HepG2 (cell line): ENCODE results near the gene SMCO4. TPM values are rescaled to one million over a fixed set of nuclear protein-coding genes. Genes with fewer than 3 reads are reported as not detected.

Source experiments
- CCDC6 ChIP-seq: sonication (generic); formaldehyde crosslinking; IDR thresholded peaks from 2 replicates; pipeline ENCODE4 v1.8.1; 2022; ENCODE audit warnings: mild to moderate bottlenecking, missing genetic modification reagents, moderate library complexity
- DMAP1 ChIP-seq: IDR thresholded peaks from 2 replicates; pipeline ENCODE4 v1.6.1; 2016
- EP300 ChIP-seq, 3 experiments: sonication (generic) in 1 of 3; formaldehyde crosslinking in 1 of 3; IDR thresholded peaks; 2 replicates each; pipeline versions ENCODE4 v1.5.1 to v1.6.1; 2011 to 2020; ENCODE audit warnings: low read depth in 2 of 3, low read length in 2 of 3, borderline replicate concordance in 1 of 3, improper control_type of control experiment in 1 of 3, mild to moderate bottlenecking in 1 of 3, missing genetic modification reagents in 1 of 3, moderate library complexity in 1 of 3
- HMG20A ChIP-seq: IDR thresholded peaks from 2 replicates; pipeline ENCODE4 v1.6.1; 2016; ENCODE audit warnings: borderline replicate concordance
- HNF4A ChIP-seq: sonication (generic); formaldehyde crosslinking; IDR thresholded peaks from 2 replicates; pipeline ENCODE4 v1.4.0; 2020; ENCODE audit warnings: missing genetic modification reagents
- HOXA5 ChIP-seq: sonication (generic); formaldehyde crosslinking; IDR thresholded peaks from 2 replicates; pipeline ENCODE4 v1.4.0; 2020; ENCODE audit warnings: missing genetic modification reagents
- PLRG1 ChIP-seq: fragments of 450-650 bp; conservative IDR thresholded peaks from 2 replicates; pipeline ENCODE4 v1.6.1; 2016
- ZFP36 ChIP-seq: fragments of 150-350 bp; IDR thresholded peaks from 2 replicates; pipeline ENCODE4 v1.6.1; 2018; ENCODE audit warnings: borderline replicate concordance, low read length, low read depth; ENCODE audit not compliant: partially characterized antibody
- ZKSCAN1 ChIP-seq: fragments of 150-350 bp; IDR thresholded peaks from 2 replicates; pipeline ENCODE4 v1.6.1; 2014; ENCODE audit warnings: low read length
- ZNF207 ChIP-seq: fragments of 450-650 bp; IDR thresholded peaks from 2 replicates; pipeline ENCODE4 v1.6.1; 2016; ENCODE audit warnings: antibody characterized with exemption, borderline replicate concordance
- ZNF672 ChIP-seq: sonication (generic); formaldehyde crosslinking; IDR thresholded peaks from 2 replicates; pipeline ENCODE4 v1.8.1; 2022; ENCODE audit warnings: missing genetic modification reagents
- polyA plus RNA-seq, 8 experiments: library from polyadenylated mRNA; depleted of rRNA in 3 of 8; stranded (reverse) in 7 of 8; unstranded in 1 of 8; fragments of >200 nt; fragmentation: Illumina TruSeq in 4 of 8; extraction: Trizol in 4 of 8; gene quantifications; 2 replicates each; pipeline versions ENCODE4 v1.2.1 to v1.2.3, GENCODE V29; 2011 to 2016; ENCODE audit warnings: low read depth in 4 of 8, missing spikeins in 1 of 8, mixed read lengths in 1 of 8; ENCODE audit not compliant: insufficient read depth in 1 of 8
- total RNA-seq, 5 experiments: library from RNA; depleted of rRNA; stranded (reverse); fragments of >200 nt; fragmentation: Illumina TruSeq; extraction: Trizol; gene quantifications; 2 replicates each; pipeline ENCODE4 v1.2.3, GENCODE V29; 2016; ENCODE audit warnings: low read depth in 1 of 5
- TF ChIP-seq, protein P1 (sequence below): IDR thresholded peaks from 2 replicates; pipeline ENCODE4 v1.6.1; 2016; ENCODE audit warnings: low read depth, missing genetic modification reagents, missing compliant biosample characterization
- TF ChIP-seq, protein P2 (sequence below): sonication (generic); formaldehyde crosslinking; IDR thresholded peaks from 2 replicates; pipeline ENCODE4 v1.8.0; 2022; ENCODE audit warnings: missing genetic modification reagents, mild to moderate bottlenecking, borderline replicate concordance
- TF ChIP-seq, protein P3 (sequence below): sonication (generic); formaldehyde crosslinking; IDR thresholded peaks from one replicate; pipeline ENCODE4 v1.5.1; 2020; ENCODE audit warnings: mild to moderate bottlenecking, missing genetic modification reagents; ENCODE audit errors: not compliant biosample characterization

The SMCO4 gene
- total and polyA plus RNA-seq, 2 of the 13 experiments (the other 11 are each of a cell fraction or from before 2014, with no cell fraction given) = 10.6 to 28.5 TPM

DNA sequence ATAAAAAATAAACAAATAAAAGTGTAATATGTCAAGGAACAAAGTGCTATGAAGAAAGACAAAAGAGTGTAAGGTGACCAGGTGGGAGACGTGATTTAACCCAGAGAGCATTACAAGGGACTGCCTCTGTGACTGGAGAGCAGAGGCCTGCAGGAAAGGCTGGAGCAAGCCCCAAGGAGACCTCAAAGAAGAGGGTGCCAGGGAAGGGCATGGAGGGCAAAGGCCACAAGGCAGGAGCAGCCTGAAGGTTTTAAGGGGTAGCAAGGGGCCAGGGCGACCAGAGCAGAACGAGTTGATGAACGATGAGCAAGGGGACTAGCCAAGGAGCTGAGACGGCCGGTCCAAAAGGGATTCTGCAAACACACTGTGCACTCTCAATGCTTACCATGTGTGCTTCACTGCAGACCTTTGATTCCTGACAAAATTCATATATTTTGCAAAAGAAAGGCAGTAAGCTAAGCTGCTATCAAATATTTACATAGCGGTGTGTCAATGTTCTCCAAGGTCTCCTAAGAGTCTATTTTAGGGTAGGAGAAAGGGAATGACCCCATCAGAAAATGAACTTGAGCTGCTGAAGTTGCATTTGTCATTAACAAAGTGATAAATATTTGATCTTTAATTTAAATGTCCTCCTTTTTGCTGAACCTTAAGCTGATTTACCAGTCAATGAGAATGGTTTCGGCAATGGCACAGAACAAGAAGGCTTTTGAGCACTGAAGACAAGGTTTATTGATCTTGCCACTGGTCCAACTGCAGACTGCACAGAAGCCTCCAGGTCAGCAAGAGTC is 50.5 kb downstream of the SMCO4 start (continued):
- TF ChIP-seq EP300 (IDR thresholded peaks at IDR 0.05; ENCODE audit: low read depth in 2 of 2, low read length in 2 of 2) (peak in 1 of 2 experiments; percentile 82; a peak in 2 of 4 replicates), EP300 (CRISPR knock-in tag; IDR thresholded peaks at IDR 0.05; ENCODE audit: borderline replicate concordance) (no peak; the same call in 1 of the 2 replicates), HOXA5 (0 out of 2 replicates have a peak, but pooled peaks have one; percentile 1), ZNF672 (CRISPR knock-in tag) (no peak), HMG20A (CRISPR knock-in tag) (peak; percentile 55; the same call in 1 of the 2 replicates), ZFP36 (no peak), DMAP1 (peak; percentile 19; the same call in 1 of the 2 replicates), HNF4A (CRISPR knock-in tag) (peak; percentile 76), CCDC6 (CRISPR knock-in tag) (no peak), ZNF207 (no peak), ZKSCAN1 (peak; percentile 75), PLRG1 (no peak)
- TF ChIP-seq, protein P1, sequence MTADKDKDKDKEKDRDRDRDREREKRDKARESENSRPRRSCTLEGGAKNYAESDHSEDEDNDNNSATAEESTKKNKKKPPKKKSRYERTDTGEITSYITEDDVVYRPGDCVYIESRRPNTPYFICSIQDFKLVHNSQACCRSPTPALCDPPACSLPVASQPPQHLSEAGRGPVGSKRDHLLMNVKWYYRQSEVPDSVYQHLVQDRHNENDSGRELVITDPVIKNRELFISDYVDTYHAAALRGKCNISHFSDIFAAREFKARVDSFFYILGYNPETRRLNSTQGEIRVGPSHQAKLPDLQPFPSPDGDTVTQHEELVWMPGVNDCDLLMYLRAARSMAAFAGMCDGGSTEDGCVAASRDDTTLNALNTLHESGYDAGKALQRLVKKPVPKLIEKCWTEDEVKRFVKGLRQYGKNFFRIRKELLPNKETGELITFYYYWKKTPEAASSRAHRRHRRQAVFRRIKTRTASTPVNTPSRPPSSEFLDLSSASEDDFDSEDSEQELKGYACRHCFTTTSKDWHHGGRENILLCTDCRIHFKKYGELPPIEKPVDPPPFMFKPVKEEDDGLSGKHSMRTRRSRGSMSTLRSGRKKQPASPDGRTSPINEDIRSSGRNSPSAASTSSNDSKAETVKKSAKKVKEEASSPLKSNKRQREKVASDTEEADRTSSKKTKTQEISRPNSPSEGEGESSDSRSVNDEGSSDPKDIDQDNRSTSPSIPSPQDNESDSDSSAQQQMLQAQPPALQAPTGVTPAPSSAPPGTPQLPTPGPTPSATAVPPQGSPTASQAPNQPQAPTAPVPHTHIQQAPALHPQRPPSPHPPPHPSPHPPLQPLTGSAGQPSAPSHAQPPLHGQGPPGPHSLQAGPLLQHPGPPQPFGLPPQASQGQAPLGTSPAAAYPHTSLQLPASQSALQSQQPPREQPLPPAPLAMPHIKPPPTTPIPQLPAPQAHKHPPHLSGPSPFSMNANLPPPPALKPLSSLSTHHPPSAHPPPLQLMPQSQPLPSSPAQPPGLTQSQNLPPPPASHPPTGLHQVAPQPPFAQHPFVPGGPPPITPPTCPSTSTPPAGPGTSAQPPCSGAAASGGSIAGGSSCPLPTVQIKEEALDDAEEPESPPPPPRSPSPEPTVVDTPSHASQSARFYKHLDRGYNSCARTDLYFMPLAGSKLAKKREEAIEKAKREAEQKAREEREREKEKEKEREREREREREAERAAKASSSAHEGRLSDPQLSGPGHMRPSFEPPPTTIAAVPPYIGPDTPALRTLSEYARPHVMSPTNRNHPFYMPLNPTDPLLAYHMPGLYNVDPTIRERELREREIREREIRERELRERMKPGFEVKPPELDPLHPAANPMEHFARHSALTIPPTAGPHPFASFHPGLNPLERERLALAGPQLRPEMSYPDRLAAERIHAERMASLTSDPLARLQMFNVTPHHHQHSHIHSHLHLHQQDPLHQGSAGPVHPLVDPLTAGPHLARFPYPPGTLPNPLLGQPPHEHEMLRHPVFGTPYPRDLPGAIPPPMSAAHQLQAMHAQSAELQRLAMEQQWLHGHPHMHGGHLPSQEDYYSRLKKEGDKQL = peak; percentile 74
- TF ChIP-seq, protein P2, sequence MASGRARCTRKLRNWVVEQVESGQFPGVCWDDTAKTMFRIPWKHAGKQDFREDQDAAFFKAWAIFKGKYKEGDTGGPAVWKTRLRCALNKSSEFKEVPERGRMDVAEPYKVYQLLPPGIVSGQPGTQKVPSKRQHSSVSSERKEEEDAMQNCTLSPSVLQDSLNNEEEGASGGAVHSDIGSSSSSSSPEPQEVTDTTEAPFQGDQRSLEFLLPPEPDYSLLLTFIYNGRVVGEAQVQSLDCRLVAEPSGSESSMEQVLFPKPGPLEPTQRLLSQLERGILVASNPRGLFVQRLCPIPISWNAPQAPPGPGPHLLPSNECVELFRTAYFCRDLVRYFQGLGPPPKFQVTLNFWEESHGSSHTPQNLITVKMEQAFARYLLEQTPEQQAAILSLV (CRISPR knock-in tag) = 0 out of 2 replicates have a peak, but pooled peaks have one; percentile 9
- TF ChIP-seq, protein P3, sequence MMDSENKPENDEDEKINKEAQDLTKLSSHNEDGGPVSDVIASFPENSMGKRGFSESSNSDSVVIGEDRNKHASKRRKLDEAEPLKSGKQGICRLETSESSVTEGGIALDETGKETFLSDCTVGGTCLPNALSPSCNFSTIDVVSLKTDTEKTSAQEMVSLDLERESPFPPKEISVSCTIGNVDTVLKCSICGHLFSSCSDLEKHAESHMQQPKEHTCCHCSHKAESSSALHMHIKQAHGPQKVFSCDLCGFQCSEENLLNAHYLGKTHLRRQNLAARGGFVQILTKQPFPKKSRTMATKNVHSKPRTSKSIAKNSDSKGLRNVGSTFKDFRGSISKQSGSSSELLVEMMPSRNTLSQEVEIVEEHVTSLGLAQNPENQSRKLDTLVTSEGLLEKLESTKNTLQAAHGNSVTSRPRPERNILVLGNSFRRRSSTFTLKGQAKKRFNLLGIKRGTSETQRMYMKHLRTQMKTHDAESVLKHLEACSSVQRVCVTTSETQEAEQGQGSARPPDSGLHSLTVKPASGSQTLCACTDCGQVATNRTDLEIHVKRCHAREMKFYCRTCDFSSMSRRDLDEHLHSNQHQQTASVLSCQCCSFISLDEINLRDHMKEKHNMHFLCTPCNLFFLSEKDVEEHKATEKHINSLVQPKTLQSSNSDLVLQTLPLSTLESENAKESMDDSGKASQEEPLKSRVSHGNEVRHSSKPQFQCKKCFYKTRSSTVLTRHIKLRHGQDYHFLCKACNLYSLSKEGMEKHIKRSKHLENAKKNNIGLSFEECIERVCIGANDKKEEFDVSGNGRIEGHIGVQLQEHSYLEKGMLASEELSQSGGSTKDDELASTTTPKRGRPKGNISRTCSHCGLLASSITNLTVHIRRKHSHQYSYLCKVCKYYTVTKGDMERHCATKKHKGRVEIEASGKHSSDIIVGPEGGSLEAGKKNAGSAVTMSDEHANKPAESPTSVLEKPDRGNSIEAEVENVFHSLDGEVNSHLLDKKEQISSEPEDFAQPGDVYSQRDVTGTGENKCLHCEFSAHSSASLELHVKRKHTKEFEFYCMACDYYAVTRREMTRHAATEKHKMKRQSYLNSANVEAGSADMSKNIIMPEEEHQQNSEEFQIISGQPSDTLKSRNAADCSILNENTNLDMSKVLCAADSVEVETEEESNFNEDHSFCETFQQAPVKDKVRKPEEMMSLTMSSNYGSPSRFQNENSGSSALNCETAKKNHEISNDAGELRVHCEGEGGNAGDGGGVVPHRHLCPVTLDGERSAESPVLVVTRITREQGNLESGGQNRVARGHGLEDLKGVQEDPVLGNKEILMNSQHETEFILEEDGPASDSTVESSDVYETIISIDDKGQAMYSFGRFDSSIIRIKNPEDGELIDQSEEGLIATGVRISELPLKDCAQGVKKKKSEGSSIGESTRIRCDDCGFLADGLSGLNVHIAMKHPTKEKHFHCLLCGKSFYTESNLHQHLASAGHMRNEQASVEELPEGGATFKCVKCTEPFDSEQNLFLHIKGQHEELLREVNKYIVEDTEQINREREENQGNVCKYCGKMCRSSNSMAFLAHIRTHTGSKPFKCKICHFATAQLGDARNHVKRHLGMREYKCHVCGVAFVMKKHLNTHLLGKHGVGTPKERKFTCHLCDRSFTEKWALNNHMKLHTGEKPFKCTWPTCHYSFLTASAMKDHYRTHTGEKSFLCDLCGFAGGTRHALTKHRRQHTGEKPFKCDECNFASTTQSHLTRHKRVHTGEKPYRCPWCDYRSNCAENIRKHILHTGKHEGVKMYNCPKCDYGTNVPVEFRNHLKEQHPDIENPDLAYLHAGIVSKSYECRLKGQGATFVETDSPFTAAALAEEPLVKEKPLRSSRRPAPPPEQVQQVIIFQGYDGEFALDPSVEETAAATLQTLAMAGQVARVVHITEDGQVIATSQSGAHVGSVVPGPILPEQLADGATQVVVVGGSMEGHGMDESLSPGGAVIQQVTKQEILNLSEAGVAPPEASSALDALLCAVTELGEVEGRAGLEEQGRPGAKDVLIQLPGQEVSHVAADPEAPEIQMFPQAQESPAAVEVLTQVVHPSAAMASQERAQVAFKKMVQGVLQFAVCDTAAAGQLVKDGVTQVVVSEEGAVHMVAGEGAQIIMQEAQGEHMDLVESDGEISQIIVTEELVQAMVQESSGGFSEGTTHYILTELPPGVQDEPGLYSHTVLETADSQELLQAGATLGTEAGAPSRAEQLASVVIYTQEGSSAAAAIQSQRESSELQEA (CRISPR knock-in tag) = no peak
